ENCODE data around the gene LRRC25. TPM values are rescaled to one million over a fixed set of nuclear protein-coding genes. Genes with fewer than 3 reads are reported as not detected.
"Not testable (repeated sequence)": the region's sequence is repeated elsewhere in the genome, so short reads cannot be mapped to it uniquely, and the experiment has no call there.

Gene LRRC25
- total RNA-seq, 2 experiments from 2014 or later: 0.98 to 4.1 TPM

DNA sequence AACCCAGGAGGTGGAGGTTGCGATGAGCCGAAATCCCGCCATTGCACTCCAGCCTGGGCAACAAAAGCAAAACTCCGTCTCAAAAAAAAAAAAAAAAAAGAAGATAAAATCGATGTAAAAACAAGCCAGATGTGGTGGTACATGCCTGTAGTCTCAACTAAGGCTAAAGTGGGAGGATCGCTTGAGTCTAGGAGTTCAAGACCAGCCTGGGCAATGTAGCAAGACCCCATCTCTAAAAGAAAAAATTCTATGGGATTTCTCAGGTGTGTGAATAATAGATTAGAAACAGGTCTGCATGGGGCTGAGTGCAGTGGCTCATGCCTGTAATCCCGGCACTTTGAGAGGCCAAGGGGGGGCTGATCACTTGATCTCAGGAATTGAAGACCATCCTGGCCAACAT lies 45.9 kb downstream of the LRRC25 start:
- no peak for TF ChIP-seq EZH2phosphoT487 (IDR thresholded peaks at IDR 0.05; ENCODE audit: borderline replicate concordance, low read depth, low read length)
- TF ChIP-seq, protein P1, sequence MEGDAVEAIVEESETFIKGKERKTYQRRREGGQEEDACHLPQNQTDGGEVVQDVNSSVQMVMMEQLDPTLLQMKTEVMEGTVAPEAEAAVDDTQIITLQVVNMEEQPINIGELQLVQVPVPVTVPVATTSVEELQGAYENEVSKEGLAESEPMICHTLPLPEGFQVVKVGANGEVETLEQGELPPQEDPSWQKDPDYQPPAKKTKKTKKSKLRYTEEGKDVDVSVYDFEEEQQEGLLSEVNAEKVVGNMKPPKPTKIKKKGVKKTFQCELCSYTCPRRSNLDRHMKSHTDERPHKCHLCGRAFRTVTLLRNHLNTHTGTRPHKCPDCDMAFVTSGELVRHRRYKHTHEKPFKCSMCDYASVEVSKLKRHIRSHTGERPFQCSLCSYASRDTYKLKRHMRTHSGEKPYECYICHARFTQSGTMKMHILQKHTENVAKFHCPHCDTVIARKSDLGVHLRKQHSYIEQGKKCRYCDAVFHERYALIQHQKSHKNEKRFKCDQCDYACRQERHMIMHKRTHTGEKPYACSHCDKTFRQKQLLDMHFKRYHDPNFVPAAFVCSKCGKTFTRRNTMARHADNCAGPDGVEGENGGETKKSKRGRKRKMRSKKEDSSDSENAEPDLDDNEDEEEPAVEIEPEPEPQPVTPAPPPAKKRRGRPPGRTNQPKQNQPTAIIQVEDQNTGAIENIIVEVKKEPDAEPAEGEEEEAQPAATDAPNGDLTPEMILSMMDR (conservative IDR thresholded peaks at IDR 0.05; ENCODE audit: low read length): no peak
- DNase-seq (ENCODE audit: low spot score): no peak
- POLR2A ChIA-PET: interaction anchor here (0.7 kb wide), 1 partner anchor 131 kb away, joined by 3 read pairs; no protein-coding TSS in a partner anchor

DNA sequence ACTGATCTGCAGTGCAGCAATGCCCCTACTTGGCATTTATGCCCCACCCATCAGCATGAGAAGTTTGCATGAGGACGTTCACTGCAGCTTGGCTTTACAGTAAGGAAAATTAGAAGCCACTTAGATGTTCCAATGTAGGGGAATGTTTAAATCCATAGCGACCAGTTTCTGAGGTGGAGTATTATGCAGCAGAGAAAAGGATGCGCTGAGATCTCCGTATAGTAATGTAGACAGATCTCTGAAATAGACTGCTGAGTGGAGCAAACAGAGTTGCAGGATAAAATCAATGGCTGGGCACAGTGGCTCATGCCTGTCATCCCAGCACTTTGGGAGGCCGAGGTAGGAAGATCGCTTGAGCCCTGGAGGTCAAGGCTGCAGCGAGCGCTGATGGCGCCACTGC lies 46.9 kb downstream of the LRRC25 start:
- H2AFZ ChIP-seq (ENCODE audit: low read length): no peak overlapping the region
- no peaks in the 10 kb centered on the region for H3K79me2 ChIP-seq (ENCODE audit: insufficient read depth, low read depth, low read length)
- no peaks in the 10 kb centered on the region for H4K20me1 ChIP-seq (ENCODE audit: insufficient read depth, low read length)
- H3K9me2 ChIP-seq (ENCODE audit: insufficient read depth, low read length): no peaks in the 10 kb centered on the region
- intact Hi-C loops (cut with micrococcal nuclease; ENCODE audit: unreplicated experiment): no loop called here
- TF ChIP-seq EZH2phosphoT487 (IDR thresholded peaks at IDR 0.05; ENCODE audit: borderline replicate concordance, low read depth, low read length): no peak
- TF ChIP-seq, protein P1 (conservative IDR thresholded peaks at IDR 0.05; ENCODE audit: low read length): no peak
- H3K27ac ChIP-seq (ENCODE audit: low read depth, low read length, poor library complexity, severe bottlenecking): no peak overlapping the region
- no peaks in the 10 kb centered on the region for H3K9me3 ChIP-seq (ENCODE audit: low read length)
- H3K4me2 ChIP-seq (ENCODE audit: low read length): no peak overlapping the region
- H3K4me3 ChIP-seq (ENCODE audit: low read depth, low read length, poor library complexity, severe bottlenecking): no peak overlapping the region
- no peak for DNase-seq (ENCODE audit: low spot score)
- ChIA-PET CTCF (ENCODE audit: unreplicated experiment) (no interaction called here), POLR2A (no interaction called here)
- 0 out of 2 replicates have a peak, but pooled peaks cover 7% of the 10 kb centered on the region for H3K36me3 ChIP-seq (ENCODE audit: insufficient read depth, low read length)
- H3K4me1 ChIP-seq (ENCODE audit: insufficient read depth, low read length, poor library complexity, severe bottlenecking): no peaks in the 10 kb centered on the region
- TSS peak; percentile 62 for BruUV-seq (replicated peaks)

More for the DNA sequence above, 45.9 kb downstream of the LRRC25 start:
- no TSS peak for BruUV-seq (replicated peaks)
- H3K4me2 ChIP-seq (ENCODE audit: low read length): no peak overlapping the region
- H3K27ac ChIP-seq (ENCODE audit: low read depth, low read length, poor library complexity, severe bottlenecking): no peak overlapping the region
- H3K9me2 ChIP-seq (ENCODE audit: insufficient read depth, low read length): no peaks in the 10 kb centered on the region
- H3K4me1 ChIP-seq (ENCODE audit: insufficient read depth, low read length, poor library complexity, severe bottlenecking): no peaks in the 10 kb centered on the region
- no peak overlapping the region for H3K4me3 ChIP-seq (ENCODE audit: low read depth, low read length, poor library complexity, severe bottlenecking)
- no peaks in the 10 kb centered on the region for H4K20me1 ChIP-seq (ENCODE audit: insufficient read depth, low read length)
- H3K36me3 ChIP-seq (ENCODE audit: insufficient read depth, low read length): peaks cover 15% of the 10 kb centered on the region
- intact Hi-C loops (cut with micrococcal nuclease; ENCODE audit: unreplicated experiment): no loop called here
- CTCF ChIA-PET (ENCODE audit: unreplicated experiment): no interaction called here
- no peaks in the 10 kb centered on the region for H3K79me2 ChIP-seq (ENCODE audit: insufficient read depth, low read depth, low read length)
- H3K9me3 ChIP-seq (ENCODE audit: low read length): no peaks in the 10 kb centered on the region
- H2AFZ ChIP-seq (ENCODE audit: low read length): no peak overlapping the region

DNA sequence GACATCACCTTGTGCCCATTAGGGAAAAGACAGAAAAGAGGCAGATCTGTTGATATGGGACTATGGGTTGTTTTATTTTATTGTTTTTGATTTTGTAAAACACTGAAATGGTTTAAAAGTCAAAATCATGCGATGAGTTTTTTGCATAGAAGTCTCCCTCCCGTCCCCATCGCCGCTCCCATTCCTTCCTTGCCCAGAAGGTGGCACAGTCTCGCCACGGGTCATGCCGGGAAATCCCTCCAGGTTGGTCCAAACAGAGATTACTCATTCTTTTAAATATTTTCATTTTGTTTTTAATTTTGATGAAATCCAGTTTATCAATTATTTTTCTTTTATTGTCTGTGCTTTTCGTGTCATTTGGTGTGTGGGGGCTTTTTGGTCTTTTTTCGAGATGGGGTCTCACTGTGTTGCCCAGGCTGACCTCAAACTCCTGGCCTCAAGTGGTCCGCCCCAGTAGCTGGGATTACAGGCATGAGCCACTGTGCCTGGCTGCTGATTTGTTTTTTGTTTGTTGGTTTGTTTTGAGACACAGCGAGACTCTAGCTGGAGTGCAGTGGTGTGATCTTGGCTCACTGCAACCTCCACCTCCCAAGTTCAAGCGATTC lies 47.8 kb downstream of the LRRC25 start:
- no TSS peak for BruUV-seq (replicated peaks)
- Histone ChIP-seq H3K27ac (ENCODE audit: low read depth, low read length, poor library complexity, severe bottlenecking) (no peak overlapping the region), H4K20me1 (ENCODE audit: insufficient read depth, low read length) (no peaks in the 10 kb centered on the region), H3K4me1 (ENCODE audit: insufficient read depth, low read length, poor library complexity, severe bottlenecking) (no peaks in the 10 kb centered on the region), H3K79me2 (ENCODE audit: insufficient read depth, low read depth, low read length) (no peaks in the 10 kb centered on the region), H3K4me3 (ENCODE audit: low read depth, low read length, poor library complexity, severe bottlenecking) (no peak overlapping the region), H3K9me2 (ENCODE audit: insufficient read depth, low read length) (no peaks in the 10 kb centered on the region), H2AFZ (ENCODE audit: low read length) (no peak overlapping the region), H3K4me2 (ENCODE audit: low read length) (no peak overlapping the region), H3K9me3 (ENCODE audit: low read length) (no peaks in the 10 kb centered on the region), H3K36me3 (ENCODE audit: insufficient read depth, low read length) (0 out of 2 replicates have a peak, but pooled peaks cover 7% of the 10 kb centered on the region)
- no peak for TF ChIP-seq EZH2phosphoT487 (IDR thresholded peaks at IDR 0.05; ENCODE audit: borderline replicate concordance, low read depth, low read length)
- TF ChIP-seq, protein P1 (conservative IDR thresholded peaks at IDR 0.05; ENCODE audit: low read length): peak; percentile 82
- CTCF ChIA-PET (ENCODE audit: unreplicated experiment): no interaction called here
- POLR2A ChIA-PET: interaction anchor here (1.1 kb wide), 1 partner anchor 10 kb away, joined by 7 read pairs; no protein-coding TSS in a partner anchor
- intact Hi-C loops (cut with micrococcal nuclease; ENCODE audit: unreplicated experiment): loop anchor here (2.0 kb wide), 1 partner anchor 53 kb away; no protein-coding TSS in a partner anchor
- DNase-seq (ENCODE audit: low spot score): peak; percentile 40

DNA sequence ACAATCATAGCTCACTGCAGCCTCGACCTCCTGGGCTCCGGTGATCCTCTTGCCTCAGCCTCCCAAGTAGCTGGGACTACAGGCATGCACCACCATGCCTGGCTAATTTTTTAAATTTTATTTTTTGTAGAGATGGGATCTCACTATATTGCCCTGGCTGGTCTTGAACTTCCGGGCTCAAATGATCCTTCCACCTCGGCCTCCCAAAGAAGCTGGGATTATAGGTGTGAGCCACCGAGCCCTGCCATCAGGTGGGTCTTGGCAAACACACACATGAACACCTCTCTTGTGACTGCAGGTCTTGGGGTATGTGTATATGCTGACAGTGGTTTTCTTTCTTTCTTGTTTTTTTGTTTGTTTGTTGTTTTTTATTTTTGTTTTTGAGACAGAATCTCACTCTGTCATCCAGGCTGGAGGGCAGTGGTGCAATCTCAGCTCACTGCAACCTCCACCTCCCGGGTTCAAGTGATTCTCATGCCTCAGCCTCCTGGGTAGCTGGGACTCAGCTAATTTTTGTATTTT lies 48.5 kb downstream of the LRRC25 start:
- H3K4me2 ChIP-seq (ENCODE audit: low read length); H3K9me2 ChIP-seq (ENCODE audit: insufficient read depth, low read length); H3K9me3 ChIP-seq (ENCODE audit: low read length); H3K4me1 ChIP-seq (ENCODE audit: insufficient read depth, low read length, poor library complexity, severe bottlenecking); DNase-seq (ENCODE audit: low spot score); H3K27ac ChIP-seq (ENCODE audit: low read depth, low read length, poor library complexity, severe bottlenecking); H3K36me3 ChIP-seq (ENCODE audit: insufficient read depth, low read length); H4K20me1 ChIP-seq (ENCODE audit: insufficient read depth, low read length); H2AFZ ChIP-seq (ENCODE audit: low read length); H3K79me2 ChIP-seq (ENCODE audit: insufficient read depth, low read depth, low read length); H3K4me3 ChIP-seq (ENCODE audit: low read depth, low read length, poor library complexity, severe bottlenecking); BruUV-seq (replicated peaks); CTCF ChIA-PET (ENCODE audit: unreplicated experiment): not testable (repeated sequence)
- intact Hi-C loops (cut with micrococcal nuclease; ENCODE audit: unreplicated experiment): loop anchor here (2.0 kb wide), 1 partner anchor 54 kb away; no protein-coding TSS in a partner anchor
- POLR2A ChIA-PET: interaction anchor here (1.1 kb wide), 1 partner anchor 11 kb away, joined by 7 read pairs; no protein-coding TSS in a partner anchor

All from OCI-LY7 (cell line).